ENCODE measurements around the gene LSM12.
A peak's percentile ranks its signal among the peaks of the same experiment; 100 is the strongest.

LSM12 gene

DNA sequence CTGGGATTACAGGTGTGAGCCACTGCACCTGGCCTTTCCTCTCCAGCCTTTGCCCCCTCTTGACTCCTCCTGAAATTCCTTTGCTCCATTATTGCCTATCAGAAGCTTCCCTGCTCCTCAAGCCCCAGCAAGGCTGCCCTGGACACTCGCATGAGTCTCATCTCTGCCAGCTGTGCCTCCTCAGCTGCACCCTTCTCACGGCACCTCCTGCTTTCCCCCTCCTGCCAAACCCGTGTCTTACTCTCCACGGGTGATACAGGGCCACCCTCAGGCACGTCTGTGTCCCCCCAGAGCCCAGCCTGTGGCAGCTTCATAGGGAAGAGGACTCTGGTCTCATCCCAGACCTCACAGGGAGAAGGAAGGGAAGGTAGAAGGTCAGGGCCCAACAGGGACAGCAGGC is 19.4 kb upstream of the LSM12 start:
- H3K4me1 Mint-ChIP-seq, result peaks cover 16% of the 10 kb centered on the region
- TF ChIP-seq, protein P1, sequence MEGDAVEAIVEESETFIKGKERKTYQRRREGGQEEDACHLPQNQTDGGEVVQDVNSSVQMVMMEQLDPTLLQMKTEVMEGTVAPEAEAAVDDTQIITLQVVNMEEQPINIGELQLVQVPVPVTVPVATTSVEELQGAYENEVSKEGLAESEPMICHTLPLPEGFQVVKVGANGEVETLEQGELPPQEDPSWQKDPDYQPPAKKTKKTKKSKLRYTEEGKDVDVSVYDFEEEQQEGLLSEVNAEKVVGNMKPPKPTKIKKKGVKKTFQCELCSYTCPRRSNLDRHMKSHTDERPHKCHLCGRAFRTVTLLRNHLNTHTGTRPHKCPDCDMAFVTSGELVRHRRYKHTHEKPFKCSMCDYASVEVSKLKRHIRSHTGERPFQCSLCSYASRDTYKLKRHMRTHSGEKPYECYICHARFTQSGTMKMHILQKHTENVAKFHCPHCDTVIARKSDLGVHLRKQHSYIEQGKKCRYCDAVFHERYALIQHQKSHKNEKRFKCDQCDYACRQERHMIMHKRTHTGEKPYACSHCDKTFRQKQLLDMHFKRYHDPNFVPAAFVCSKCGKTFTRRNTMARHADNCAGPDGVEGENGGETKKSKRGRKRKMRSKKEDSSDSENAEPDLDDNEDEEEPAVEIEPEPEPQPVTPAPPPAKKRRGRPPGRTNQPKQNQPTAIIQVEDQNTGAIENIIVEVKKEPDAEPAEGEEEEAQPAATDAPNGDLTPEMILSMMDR (IDR thresholded peaks at IDR 0.05; ENCODE audit: unreplicated experiment in 3 of 3), result no peak
- peaks cover 35% of the 10 kb centered on the region for H3K36me3 Mint-ChIP-seq (ENCODE audit: low read depth)
- no peak overlapping the region for H3K4me3 Mint-ChIP-seq
- H3K9me3 Mint-ChIP-seq, result no peaks in the 10 kb centered on the region
- H3K27me3 Mint-ChIP-seq (ENCODE audit: low read depth), result peaks cover 6% of the 10 kb centered on the region
- H3K27ac Mint-ChIP-seq, result peak overlapping the region in 1 of 3 experiments; percentile 20

GRCh38 chr17:44084921-44085320 is 18.4 kb upstream of the LSM12 start:
- Mint-ChIP-seq H3K4me1 (peaks cover 16% of the 10 kb centered on the region), H3K27me3 (ENCODE audit: low read depth) (peaks cover 6% of the 10 kb centered on the region), H3K36me3 (ENCODE audit: low read depth) (peaks cover 45% of the 10 kb centered on the region), H3K4me3 (no peak overlapping the region), H3K27ac (no peak overlapping the region), H3K9me3 (no peaks in the 10 kb centered on the region)
- TF ChIP-seq, protein P1 (IDR thresholded peaks at IDR 0.05; ENCODE audit: unreplicated experiment in 3 of 3), result no peak

DNA sequence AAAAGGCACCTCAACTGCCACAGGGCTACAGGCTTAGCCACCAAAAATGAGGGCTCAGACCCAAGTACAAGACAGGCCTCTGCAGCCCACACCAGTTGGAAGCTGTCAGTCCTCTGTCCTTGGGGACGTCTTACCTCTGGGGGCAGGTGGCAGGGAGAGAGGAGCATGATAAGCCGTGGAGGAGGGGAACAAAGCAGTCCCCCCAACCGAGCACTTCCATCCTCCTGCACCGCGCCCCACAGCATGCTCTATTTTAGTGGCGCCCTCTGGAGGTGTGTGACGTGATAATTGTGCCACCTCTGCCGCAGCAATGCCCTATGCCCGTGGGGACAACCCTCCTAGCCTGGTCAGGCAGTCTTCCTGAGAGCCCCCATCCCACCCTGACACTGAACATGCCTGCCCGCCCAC is 17.7 kb upstream of the LSM12 start:
- no peaks in the 10 kb centered on the region for H3K9me3 Mint-ChIP-seq
- peaks cover 6% of the 10 kb centered on the region for H3K27me3 Mint-ChIP-seq (ENCODE audit: low read depth)
- TF ChIP-seq, protein P1 (IDR thresholded peaks at IDR 0.05; ENCODE audit: unreplicated experiment in 3 of 3), result peak in 2 of 3 experiments; percentile 13 to 17
- peaks cover 16% of the 10 kb centered on the region for H3K4me1 Mint-ChIP-seq
- no peak overlapping the region for H3K4me3 Mint-ChIP-seq
- peaks cover 50% of the 10 kb centered on the region for H3K36me3 Mint-ChIP-seq (ENCODE audit: low read depth)
- no peak overlapping the region for H3K27ac Mint-ChIP-seq

- peaks cover 6% of the 10 kb centered on the region for H3K27me3 Mint-ChIP-seq (ENCODE audit: low read depth)
- TF ChIP-seq, protein P1 (IDR thresholded peaks at IDR 0.05; ENCODE audit: unreplicated experiment in 3 of 3), result peak in 1 of 3 experiments; percentile 17
- H3K4me3 Mint-ChIP-seq, result no peak overlapping the region
- H3K27ac Mint-ChIP-seq, result no peak overlapping the region
- no peaks in the 10 kb centered on the region for H3K9me3 Mint-ChIP-seq
- peaks cover 10% of the 10 kb centered on the region for H3K4me1 Mint-ChIP-seq
- peaks cover 47% of the 10 kb centered on the region for H3K36me3 Mint-ChIP-seq (ENCODE audit: low read depth)
Observed at GRCh38 chr17:44083250-44083849, 16.9 kb upstream of the LSM12 start.

GRCh38 chr17:44082256-44082927 is 15.9 kb upstream of the LSM12 start:
- Mint-ChIP-seq H3K27ac (peak overlapping the region in 1 of 3 experiments; percentile 32), H3K27me3 (ENCODE audit: low read depth) (peaks cover 6% of the 10 kb centered on the region), H3K4me3 (no peak overlapping the region), H3K36me3 (ENCODE audit: low read depth) (peaks cover 55% of the 10 kb centered on the region), H3K9me3 (no peaks in the 10 kb centered on the region), H3K4me1 (peaks cover 7% of the 10 kb centered on the region)
- TF ChIP-seq, protein P1 (IDR thresholded peaks at IDR 0.05; ENCODE audit: unreplicated experiment in 3 of 3), result no peak

- Mint-ChIP-seq H3K4me1 (peaks cover under 1% of the 10 kb centered on the region), H3K27me3 (ENCODE audit: low read depth) (peaks cover 6% of the 10 kb centered on the region), H3K4me3 (no peak overlapping the region), H3K27ac (no peak overlapping the region), H3K9me3 (no peaks in the 10 kb centered on the region), H3K36me3 (ENCODE audit: low read depth) (peaks cover 52% of the 10 kb centered on the region)
- TF ChIP-seq, protein P1 (IDR thresholded peaks at IDR 0.05; ENCODE audit: unreplicated experiment in 3 of 3), result no peak
Observed at GRCh38 chr17:44081681-44082080, 15.2 kb upstream of the LSM12 start.

All from nephron (organoid).